ENCODE measurements around the gene HACE1.

DNA sequence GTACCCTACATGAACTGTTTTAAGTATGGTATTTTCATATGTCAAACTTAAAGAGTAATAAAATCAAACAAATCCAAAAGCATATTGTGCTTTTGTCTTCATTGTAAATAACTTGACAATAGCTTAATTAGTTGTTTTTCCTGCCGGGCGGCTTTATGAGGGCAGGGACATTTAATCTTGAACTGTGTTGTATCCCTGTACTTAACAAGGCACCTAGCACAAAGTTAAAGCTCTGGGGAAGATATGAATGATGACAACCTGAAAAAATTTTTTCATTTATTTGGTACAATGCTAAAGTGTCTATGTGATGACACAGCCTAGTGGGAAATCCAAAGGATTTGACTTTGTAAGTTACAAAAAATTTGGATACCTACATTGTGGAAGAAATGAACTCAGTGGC is 502 bp upstream of the HACE1 start:
- TF ChIP-seq, protein P1, sequence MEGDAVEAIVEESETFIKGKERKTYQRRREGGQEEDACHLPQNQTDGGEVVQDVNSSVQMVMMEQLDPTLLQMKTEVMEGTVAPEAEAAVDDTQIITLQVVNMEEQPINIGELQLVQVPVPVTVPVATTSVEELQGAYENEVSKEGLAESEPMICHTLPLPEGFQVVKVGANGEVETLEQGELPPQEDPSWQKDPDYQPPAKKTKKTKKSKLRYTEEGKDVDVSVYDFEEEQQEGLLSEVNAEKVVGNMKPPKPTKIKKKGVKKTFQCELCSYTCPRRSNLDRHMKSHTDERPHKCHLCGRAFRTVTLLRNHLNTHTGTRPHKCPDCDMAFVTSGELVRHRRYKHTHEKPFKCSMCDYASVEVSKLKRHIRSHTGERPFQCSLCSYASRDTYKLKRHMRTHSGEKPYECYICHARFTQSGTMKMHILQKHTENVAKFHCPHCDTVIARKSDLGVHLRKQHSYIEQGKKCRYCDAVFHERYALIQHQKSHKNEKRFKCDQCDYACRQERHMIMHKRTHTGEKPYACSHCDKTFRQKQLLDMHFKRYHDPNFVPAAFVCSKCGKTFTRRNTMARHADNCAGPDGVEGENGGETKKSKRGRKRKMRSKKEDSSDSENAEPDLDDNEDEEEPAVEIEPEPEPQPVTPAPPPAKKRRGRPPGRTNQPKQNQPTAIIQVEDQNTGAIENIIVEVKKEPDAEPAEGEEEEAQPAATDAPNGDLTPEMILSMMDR (IDR thresholded peaks at IDR 0.05 in 4 of 5, conservative IDR thresholded peaks at IDR 0.05 in 1 of 5) = no peak
- no peak for TF ChIP-seq POLR2A (IDR thresholded peaks at IDR 0.05)

Measured in gastrocnemius medialis (tissue), 4 donors.